WTC11 (cell line): ENCODE results near the gene TOM1L2. TPM values are rescaled to one million over a fixed set of nuclear protein-coding genes. Genes with fewer than 3 reads are reported as not detected.

Source experiments
- ATAC-seq: fragments of 200-7000 bp; cut with Tn5 transposase; 2 replicates; pipeline ENCODE4 v1.10.0; 2021; ENCODE audit warnings: mild to moderate bottlenecking, moderate library complexity
- CTCF ChIA-PET: fragments of 300-600 bp; sonication (Branson Sonifier 250); formaldehyde crosslinking; loops from one replicate; lab custom pipeline; 2021; ENCODE audit warnings: antibody characterized with exemption; lab: Charles Lee
- POLR2A ChIA-PET: fragments of 350-600 bp; sonication (Branson Sonifier 250); formaldehyde crosslinking; loops from one replicate; lab custom pipeline; 2021; ENCODE audit warnings: antibody characterized with exemption; lab: Charles Lee
- DNase-seq: peaks from one replicate; pipeline ENCODE4 v3.0.0; 2021; ENCODE audit warnings: low spot score
- H3K27ac Mint-ChIP-seq: 2 replicates; pipeline ENCODE4 v1.8.0; 2021; ENCODE audit warnings: mixed read lengths
- H3K27me3 Mint-ChIP-seq: 2 replicates; pipeline ENCODE4 v1.8.0; 2021; ENCODE audit warnings: low read depth, mild to moderate bottlenecking, moderate library complexity, mixed read lengths
- H3K36me3 Mint-ChIP-seq: 2 replicates; pipeline ENCODE4 v1.8.0; 2021; ENCODE audit warnings: mixed read lengths
- H3K4me1 Mint-ChIP-seq: 2 replicates; pipeline ENCODE4 v1.8.0; 2022; ENCODE audit warnings: mixed read lengths
- H3K4me3 Mint-ChIP-seq: 2 replicates; pipeline ENCODE4 v1.8.0; 2021; ENCODE audit warnings: mild to moderate bottlenecking, moderate library complexity, mixed read lengths
- H3K9me3 Mint-ChIP-seq: 2 replicates; pipeline ENCODE4 v1.8.0; 2021; ENCODE audit warnings: mixed read lengths
- ATF2 ChIP-seq: sonication (generic); formaldehyde crosslinking; IDR thresholded peaks from 2 replicates; pipeline ENCODE4 v1.8.1; 2022; ENCODE audit warnings: low read depth, missing genetic modification reagents, borderline replicate concordance
- CBFB ChIP-seq: sonication (generic); formaldehyde crosslinking; IDR thresholded peaks from 2 replicates; pipeline ENCODE4 v1.8.1; 2022; ENCODE audit warnings: mild to moderate bottlenecking, low read depth, missing genetic modification reagents
- CREB1 ChIP-seq: sonication (generic); formaldehyde crosslinking; IDR thresholded peaks from 2 replicates; pipeline ENCODE4 v1.8.0; 2023; ENCODE audit warnings: mild to moderate bottlenecking, missing genetic modification reagents
- FOXJ3 ChIP-seq: sonication (generic); formaldehyde crosslinking; IDR thresholded peaks from 2 replicates; pipeline ENCODE4 v1.9.0; 2021; ENCODE audit warnings: missing genetic modification reagents, mild to moderate bottlenecking, borderline replicate concordance
- FOXP1 ChIP-seq: sonication (generic); formaldehyde crosslinking; IDR thresholded peaks from 2 replicates; pipeline ENCODE4 v1.8.0; 2022; ENCODE audit warnings: missing genetic modification reagents, mild to moderate bottlenecking, moderate library complexity, borderline replicate concordance
- GRHL2 ChIP-seq: fragments of 250-450 bp; sonication (Bioruptor Pico); IDR thresholded peaks from 2 replicates; pipeline ENCODE4 v1.8.0; 2022; ENCODE audit warnings: mild to moderate bottlenecking, moderate library complexity; ENCODE audit not compliant: insufficient replicate concordance, severe bottlenecking
- HMGXB4 ChIP-seq: sonication (generic); formaldehyde crosslinking; IDR thresholded peaks from 2 replicates; pipeline ENCODE4 v1.8.1; 2023; ENCODE audit warnings: mild to moderate bottlenecking, moderate library complexity, missing genetic modification reagents
- JAZF1 ChIP-seq: fragments of 250-450 bp; sonication (Bioruptor Pico); IDR thresholded peaks from 2 replicates; pipeline ENCODE4 v1.9.0; 2021; ENCODE audit warnings: moderate library complexity, mild to moderate bottlenecking, inconsistent platforms
- MYBL2 ChIP-seq: sonication (generic); formaldehyde crosslinking; IDR thresholded peaks from 2 replicates; pipeline ENCODE4 v1.8.1; 2023; ENCODE audit warnings: mild to moderate bottlenecking, moderate library complexity, missing genetic modification reagents
- NFE2L1 ChIP-seq: sonication (generic); formaldehyde crosslinking; IDR thresholded peaks from 2 replicates; pipeline ENCODE4 v1.8.1; 2023; ENCODE audit warnings: missing genetic modification reagents
- STAT6 ChIP-seq: sonication (generic); formaldehyde crosslinking; conservative IDR thresholded peaks from 2 replicates; pipeline ENCODE4 v1.8.1; 2023; ENCODE audit warnings: mild to moderate bottlenecking, low read depth, missing genetic modification reagents, moderate library complexity
- TEAD4 ChIP-seq: sonication (generic); formaldehyde crosslinking; IDR thresholded peaks from 2 replicates; pipeline ENCODE4 v1.8.0; 2022; ENCODE audit warnings: mild to moderate bottlenecking, missing genetic modification reagents
- ZBTB21 ChIP-seq: sonication (generic); formaldehyde crosslinking; IDR thresholded peaks from 2 replicates; pipeline ENCODE4 v1.8.1; 2023; ENCODE audit warnings: mild to moderate bottlenecking, missing genetic modification reagents, borderline replicate concordance
- ZNF121 ChIP-seq: sonication (generic); formaldehyde crosslinking; IDR thresholded peaks from 2 replicates; pipeline ENCODE4 v1.8.0; 2023; ENCODE audit warnings: missing genetic modification reagents
- ZNF219 ChIP-seq: sonication (generic); formaldehyde crosslinking; IDR thresholded peaks from 2 replicates; pipeline ENCODE4 v1.8.0; 2023; ENCODE audit warnings: missing genetic modification reagents, mild to moderate bottlenecking, borderline replicate concordance
- ZNF232 ChIP-seq: sonication (generic); formaldehyde crosslinking; IDR thresholded peaks from 2 replicates; pipeline ENCODE4 v1.8.0; 2022; ENCODE audit warnings: mild to moderate bottlenecking, missing genetic modification reagents
- ZNF281 ChIP-seq: sonication (generic); formaldehyde crosslinking; IDR thresholded peaks from 2 replicates; pipeline ENCODE4 v1.8.0; 2023; ENCODE audit warnings: mild to moderate bottlenecking, missing genetic modification reagents
- total RNA-seq: library from RNA; stranded (reverse); gene quantifications from 3 replicates; pipeline ENCODE4 v1.2.3, GENCODE V29; 2021
- TF ChIP-seq, protein P1 (sequence below): fragments of 200-600 bp; IDR thresholded peaks from 2 replicates; pipeline ENCODE4 v1.8.0; 2022; ENCODE audit warnings: antibody characterized with exemption
- TF ChIP-seq, protein P2 (sequence below): fragments of 250-450 bp; sonication (Bioruptor Pico); IDR thresholded peaks from 2 replicates; pipeline ENCODE4 v1.9.0; 2021; ENCODE audit warnings: moderate library complexity, mild to moderate bottlenecking, inconsistent platforms, borderline replicate concordance

Gene TOM1L2
- total RNA-seq, 1 experiment from 2014 or later, result 6.4 TPM

GRCh38 chr17:17951524-17951923 lies 20.7 kb downstream of the TOM1L2 start (continued):
- no peak for TF ChIP-seq ZNF219 (CRISPR knock-in tag)
- no peak for TF ChIP-seq JAZF1 (CRISPR knock-in tag)
- TF ChIP-seq CREB1 (CRISPR knock-in tag), result no peak
- TF ChIP-seq ATF2 (CRISPR knock-in tag), result no peak

DNA sequence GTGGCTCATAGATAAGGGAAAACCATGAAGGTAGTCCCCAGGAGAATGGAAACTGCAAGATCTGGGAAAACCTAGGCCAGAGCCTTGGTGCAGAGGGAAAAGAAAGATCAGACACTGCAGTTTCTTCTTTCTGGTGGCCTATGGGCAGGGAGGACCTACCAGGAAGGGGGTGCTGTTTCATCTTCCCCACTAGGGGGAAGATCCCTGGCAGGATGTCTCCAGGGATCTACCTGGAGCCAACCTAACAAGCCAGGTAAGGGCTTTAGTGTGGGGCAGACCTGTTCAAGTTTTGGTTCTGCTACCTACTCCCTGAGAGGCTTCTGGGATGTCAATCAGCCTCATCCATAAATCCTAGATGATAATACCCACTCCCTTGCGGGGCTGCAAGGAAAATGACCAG lies 21.4 kb downstream of the TOM1L2 start:
- Mint-ChIP-seq H3K27ac (no peak overlapping the region), H3K4me3 (no peak overlapping the region), H3K9me3 (peaks cover 4% of the 10 kb centered on the region), H3K36me3 (no peaks in the 10 kb centered on the region), H3K4me1 (peaks cover 15% of the 10 kb centered on the region), H3K27me3 (no peaks in the 10 kb centered on the region)
- TF ChIP-seq, protein P1, sequence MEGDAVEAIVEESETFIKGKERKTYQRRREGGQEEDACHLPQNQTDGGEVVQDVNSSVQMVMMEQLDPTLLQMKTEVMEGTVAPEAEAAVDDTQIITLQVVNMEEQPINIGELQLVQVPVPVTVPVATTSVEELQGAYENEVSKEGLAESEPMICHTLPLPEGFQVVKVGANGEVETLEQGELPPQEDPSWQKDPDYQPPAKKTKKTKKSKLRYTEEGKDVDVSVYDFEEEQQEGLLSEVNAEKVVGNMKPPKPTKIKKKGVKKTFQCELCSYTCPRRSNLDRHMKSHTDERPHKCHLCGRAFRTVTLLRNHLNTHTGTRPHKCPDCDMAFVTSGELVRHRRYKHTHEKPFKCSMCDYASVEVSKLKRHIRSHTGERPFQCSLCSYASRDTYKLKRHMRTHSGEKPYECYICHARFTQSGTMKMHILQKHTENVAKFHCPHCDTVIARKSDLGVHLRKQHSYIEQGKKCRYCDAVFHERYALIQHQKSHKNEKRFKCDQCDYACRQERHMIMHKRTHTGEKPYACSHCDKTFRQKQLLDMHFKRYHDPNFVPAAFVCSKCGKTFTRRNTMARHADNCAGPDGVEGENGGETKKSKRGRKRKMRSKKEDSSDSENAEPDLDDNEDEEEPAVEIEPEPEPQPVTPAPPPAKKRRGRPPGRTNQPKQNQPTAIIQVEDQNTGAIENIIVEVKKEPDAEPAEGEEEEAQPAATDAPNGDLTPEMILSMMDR, result peak; percentile 9; the same call in 1 of the 2 replicates
- TF ChIP-seq FOXJ3 (CRISPR knock-in tag), result no peak
- ATAC-seq, result peak; percentile 89
- CTCF ChIA-PET, result interaction anchor here (1.1 to 1.6 kb wide), 2 partner anchors 29 to 32 kb away, joined by 4 read pairs; no protein-coding TSS in a partner anchor
- no peak for DNase-seq
- POLR2A ChIA-PET, result no interaction called here

DNA sequence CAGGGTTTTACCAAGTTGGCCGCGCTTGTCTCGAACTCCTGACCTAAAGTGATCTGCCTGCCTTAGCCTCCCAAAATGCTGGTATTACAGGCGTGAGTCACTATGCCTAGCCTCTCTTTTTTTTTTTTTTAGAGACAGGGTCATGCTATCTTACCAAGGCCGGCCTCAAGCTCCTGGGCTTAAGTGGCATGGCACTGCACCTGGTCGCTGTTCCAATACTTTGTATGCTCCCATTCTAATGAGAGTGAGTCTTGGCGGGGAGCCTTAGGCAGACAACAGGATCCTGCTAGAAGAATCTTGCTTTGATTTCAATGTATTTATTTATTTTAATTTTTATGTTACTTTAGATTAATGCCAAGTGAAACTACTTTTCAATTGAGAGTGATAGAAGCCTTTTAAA lies 21.9 kb downstream of the TOM1L2 start:
- H3K36me3 Mint-ChIP-seq, result no peaks in the 10 kb centered on the region
- ChIA-PET CTCF (interaction anchor here (0.9 kb wide), 1 partner anchor 22 kb away, joined by 4 read pairs; the partner anchor contains the start of genes DRC3 and TOM1L2), POLR2A (no interaction called here)
- no peak overlapping the region for H3K4me3 Mint-ChIP-seq
- ATAC-seq (no peak), DNase-seq (no peak)
- no peaks in the 10 kb centered on the region for H3K27me3 Mint-ChIP-seq
- H3K9me3 Mint-ChIP-seq, result no peaks in the 10 kb centered on the region
- H3K27ac Mint-ChIP-seq, result no peak overlapping the region
- H3K4me1 Mint-ChIP-seq, result peaks cover 15% of the 10 kb centered on the region
- no peak for TF ChIP-seq ZNF121 (CRISPR knock-in tag)
- TF ChIP-seq STAT6, result no peak
- TF ChIP-seq, protein P2, sequence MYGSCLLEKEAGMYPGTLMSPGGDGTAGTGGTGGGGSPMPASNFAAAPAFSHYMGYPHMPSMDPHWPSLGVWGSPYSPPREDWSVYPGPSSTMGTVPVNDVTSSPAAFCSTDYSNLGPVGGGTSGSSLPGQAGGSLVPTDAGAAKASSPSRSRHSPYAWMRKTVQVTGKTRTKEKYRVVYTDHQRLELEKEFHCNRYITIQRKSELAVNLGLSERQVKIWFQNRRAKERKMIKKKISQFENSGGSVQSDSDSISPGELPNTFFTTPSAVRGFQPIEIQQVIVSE (CRISPR knock-in tag), result no peak
- no peak for TF ChIP-seq GRHL2 (CRISPR knock-in tag)
- no peak for TF ChIP-seq HMGXB4 (CRISPR knock-in tag)
- no peak for TF ChIP-seq NFE2L1 (CRISPR knock-in tag)
- TF ChIP-seq ZBTB21, result no peak
- no peak for TF ChIP-seq ZNF281 (CRISPR knock-in tag)
- TF ChIP-seq TEAD4, result no peak
- no peak for TF ChIP-seq JAZF1 (CRISPR knock-in tag)
- no peak for TF ChIP-seq MYBL2
- TF ChIP-seq FOXP1, result no peak
- TF ChIP-seq CBFB (CRISPR knock-in tag), result no peak
- TF ChIP-seq ZNF232, result no peak
- TF ChIP-seq, protein P1, result no peak
